ENCODE measurements around the gene ADD3. TPM values are rescaled to one million over a fixed set of nuclear protein-coding genes. Genes with fewer than 3 reads are reported as not detected.

ADD3 gene
- total RNA-seq, 4 donors from 2014 or later, result 236 to 545 (median 314) TPM

- TF ChIP-seq POLR2A (IDR thresholded peaks at IDR 0.05) (no peak), CTCF (IDR thresholded peaks at IDR 0.05) (no peak)
- no peaks in the 10 kb centered on the region for H3K36me3 ChIP-seq
- no peaks in the 10 kb centered on the region for H3K9me3 ChIP-seq
- H3K27me3 ChIP-seq, result no peaks in the 10 kb centered on the region
- peak overlapping the region in 2 of 4 donors; percentile 70 to 81 for H3K27ac ChIP-seq
- DNase-seq, result no peak
- peaks cover 0 to 67% (median 2%) of the 10 kb centered on the region in 4 donors for H3K4me1 ChIP-seq
- H3K4me3 ChIP-seq, result no peak overlapping the region
These were observed 37.9 kb upstream of the ADD3 start for GRCh38 chr10:109969760-109970346.

- H3K27me3 ChIP-seq, result no peaks in the 10 kb centered on the region
- no peak for DNase-seq
- H3K36me3 ChIP-seq, result no peaks in the 10 kb centered on the region
- peaks cover 0 to 68% (median 2%) of the 10 kb centered on the region in 4 donors for H3K4me1 ChIP-seq
- H3K4me3 ChIP-seq, result no peak overlapping the region
- H3K27ac ChIP-seq, result no peak overlapping the region
- H3K9me3 ChIP-seq, result no peaks in the 10 kb centered on the region
- TF ChIP-seq CTCF (IDR thresholded peaks at IDR 0.05), result no peak
- no peak for TF ChIP-seq POLR2A (IDR thresholded peaks at IDR 0.05)
These were observed 36.1 kb upstream of the ADD3 start for GRCh38 chr10:109971634-109972033.

- no peak overlapping the region for H3K4me3 ChIP-seq
- no peak for TF ChIP-seq POLR2A (IDR thresholded peaks at IDR 0.05)
- no peak for TF ChIP-seq CTCF (IDR thresholded peaks at IDR 0.05)
- H3K36me3 ChIP-seq, result no peaks in the 10 kb centered on the region
- H3K27me3 ChIP-seq, result no peaks in the 10 kb centered on the region
- DNase-seq, result no peak
- peaks cover 0 to 68% (median 2%) of the 10 kb centered on the region in 4 donors for H3K4me1 ChIP-seq
- H3K9me3 ChIP-seq, result no peaks in the 10 kb centered on the region
- peak overlapping the region in 1 of 4 donors; percentile 61 for H3K27ac ChIP-seq
These were observed 35.3 kb upstream of the ADD3 start for GRCh38 chr10:109972372-109973001.

- Histone ChIP-seq H3K27ac (no peak overlapping the region), H3K9me3 (no peaks in the 10 kb centered on the region), H3K4me3 (no peak overlapping the region), H3K27me3 (no peaks in the 10 kb centered on the region), H3K4me1 (peaks cover 0 to 60% (median 2%) of the 10 kb centered on the region in 4 donors), H3K36me3 (no peaks in the 10 kb centered on the region)
- no peak for TF ChIP-seq POLR2A (IDR thresholded peaks at IDR 0.05)
- no peak for TF ChIP-seq CTCF (IDR thresholded peaks at IDR 0.05)
- no peak for DNase-seq
These were observed 34.4 kb upstream of the ADD3 start for GRCh38 chr10:109973326-109973829.

GRCh38 chr10:109974504-109975191 is 33.1 kb upstream of the ADD3 start:
- H3K27ac ChIP-seq, result peak overlapping the region in 1 of 4 donors; percentile 42
- no peaks in the 10 kb centered on the region for H3K27me3 ChIP-seq
- H3K36me3 ChIP-seq, result no peaks in the 10 kb centered on the region
- H3K9me3 ChIP-seq, result no peaks in the 10 kb centered on the region
- TF ChIP-seq POLR2A (IDR thresholded peaks at IDR 0.05), result no peak
- no peak for TF ChIP-seq CTCF (IDR thresholded peaks at IDR 0.05)
- H3K4me1 ChIP-seq, result peaks cover 0 to 53% (median 2%) of the 10 kb centered on the region in 4 donors
- H3K4me3 ChIP-seq, result no peak overlapping the region
- DNase-seq, result peak in 1 of 3 donors; percentile 67

All from Peyer's patch (tissue), 4 donors.